Measurements from ENCODE around the gene PRKN.

DNA sequence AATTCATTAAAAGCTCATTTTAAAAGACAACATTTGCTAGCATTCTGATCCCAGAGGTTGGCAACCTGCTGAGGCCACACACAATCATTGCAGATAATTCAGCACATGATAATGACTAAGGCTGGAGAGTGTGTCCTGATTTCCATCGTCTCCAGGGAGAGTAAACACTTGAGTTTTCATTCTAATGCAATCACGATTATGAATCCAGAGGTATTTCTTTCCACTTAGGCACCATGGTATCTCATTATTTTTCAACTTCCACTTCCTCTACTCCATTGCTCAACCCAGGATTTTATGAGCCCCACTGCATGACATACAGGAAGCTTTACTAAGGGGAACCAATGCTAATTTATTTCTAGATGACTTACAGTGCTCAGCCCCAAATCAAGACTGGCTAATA lies 1179.9 kb downstream of the PRKN start:
- TF ChIP-seq, protein P1, sequence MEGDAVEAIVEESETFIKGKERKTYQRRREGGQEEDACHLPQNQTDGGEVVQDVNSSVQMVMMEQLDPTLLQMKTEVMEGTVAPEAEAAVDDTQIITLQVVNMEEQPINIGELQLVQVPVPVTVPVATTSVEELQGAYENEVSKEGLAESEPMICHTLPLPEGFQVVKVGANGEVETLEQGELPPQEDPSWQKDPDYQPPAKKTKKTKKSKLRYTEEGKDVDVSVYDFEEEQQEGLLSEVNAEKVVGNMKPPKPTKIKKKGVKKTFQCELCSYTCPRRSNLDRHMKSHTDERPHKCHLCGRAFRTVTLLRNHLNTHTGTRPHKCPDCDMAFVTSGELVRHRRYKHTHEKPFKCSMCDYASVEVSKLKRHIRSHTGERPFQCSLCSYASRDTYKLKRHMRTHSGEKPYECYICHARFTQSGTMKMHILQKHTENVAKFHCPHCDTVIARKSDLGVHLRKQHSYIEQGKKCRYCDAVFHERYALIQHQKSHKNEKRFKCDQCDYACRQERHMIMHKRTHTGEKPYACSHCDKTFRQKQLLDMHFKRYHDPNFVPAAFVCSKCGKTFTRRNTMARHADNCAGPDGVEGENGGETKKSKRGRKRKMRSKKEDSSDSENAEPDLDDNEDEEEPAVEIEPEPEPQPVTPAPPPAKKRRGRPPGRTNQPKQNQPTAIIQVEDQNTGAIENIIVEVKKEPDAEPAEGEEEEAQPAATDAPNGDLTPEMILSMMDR (IDR thresholded peaks at IDR 0.05): no peak
- TF ChIP-seq POLR2AphosphoS5 (IDR thresholded peaks at IDR 0.05; ENCODE audit: low read depth, low read length) (no peak), TCF7L2 (IDR thresholded peaks at IDR 0.05; ENCODE audit: low read depth, low read length) (no peak)
- TF ChIP-seq, protein P2, sequence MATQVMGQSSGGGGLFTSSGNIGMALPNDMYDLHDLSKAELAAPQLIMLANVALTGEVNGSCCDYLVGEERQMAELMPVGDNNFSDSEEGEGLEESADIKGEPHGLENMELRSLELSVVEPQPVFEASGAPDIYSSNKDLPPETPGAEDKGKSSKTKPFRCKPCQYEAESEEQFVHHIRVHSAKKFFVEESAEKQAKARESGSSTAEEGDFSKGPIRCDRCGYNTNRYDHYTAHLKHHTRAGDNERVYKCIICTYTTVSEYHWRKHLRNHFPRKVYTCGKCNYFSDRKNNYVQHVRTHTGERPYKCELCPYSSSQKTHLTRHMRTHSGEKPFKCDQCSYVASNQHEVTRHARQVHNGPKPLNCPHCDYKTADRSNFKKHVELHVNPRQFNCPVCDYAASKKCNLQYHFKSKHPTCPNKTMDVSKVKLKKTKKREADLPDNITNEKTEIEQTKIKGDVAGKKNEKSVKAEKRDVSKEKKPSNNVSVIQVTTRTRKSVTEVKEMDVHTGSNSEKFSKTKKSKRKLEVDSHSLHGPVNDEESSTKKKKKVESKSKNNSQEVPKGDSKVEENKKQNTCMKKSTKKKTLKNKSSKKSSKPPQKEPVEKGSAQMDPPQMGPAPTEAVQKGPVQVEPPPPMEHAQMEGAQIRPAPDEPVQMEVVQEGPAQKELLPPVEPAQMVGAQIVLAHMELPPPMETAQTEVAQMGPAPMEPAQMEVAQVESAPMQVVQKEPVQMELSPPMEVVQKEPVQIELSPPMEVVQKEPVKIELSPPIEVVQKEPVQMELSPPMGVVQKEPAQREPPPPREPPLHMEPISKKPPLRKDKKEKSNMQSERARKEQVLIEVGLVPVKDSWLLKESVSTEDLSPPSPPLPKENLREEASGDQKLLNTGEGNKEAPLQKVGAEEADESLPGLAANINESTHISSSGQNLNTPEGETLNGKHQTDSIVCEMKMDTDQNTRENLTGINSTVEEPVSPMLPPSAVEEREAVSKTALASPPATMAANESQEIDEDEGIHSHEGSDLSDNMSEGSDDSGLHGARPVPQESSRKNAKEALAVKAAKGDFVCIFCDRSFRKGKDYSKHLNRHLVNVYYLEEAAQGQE (IDR thresholded peaks at IDR 0.05; ENCODE audit: insufficient read depth in 1 of 2, low read depth in 2 of 2, low read length in 1 of 2): no peak
